Embryonic facial prominence (tissue), 1 donor: ENCODE measurements around the gene DHX35.
"Not testable (repeated sequence)": the region's sequence is repeated elsewhere in the genome, so short reads cannot be mapped to it uniquely, and the experiment has no call there.

Experiments
- DNase-seq: peaks from one replicate; pipeline ENCODE4 v3.0.0-alpha.2; 2016; ENCODE audit errors: extremely low spot score

Gene DHX35

GRCh38 chr20:38979842-38980241, 17.7 kb downstream of the DHX35 start:
- DNase-seq: no peak

DNA sequence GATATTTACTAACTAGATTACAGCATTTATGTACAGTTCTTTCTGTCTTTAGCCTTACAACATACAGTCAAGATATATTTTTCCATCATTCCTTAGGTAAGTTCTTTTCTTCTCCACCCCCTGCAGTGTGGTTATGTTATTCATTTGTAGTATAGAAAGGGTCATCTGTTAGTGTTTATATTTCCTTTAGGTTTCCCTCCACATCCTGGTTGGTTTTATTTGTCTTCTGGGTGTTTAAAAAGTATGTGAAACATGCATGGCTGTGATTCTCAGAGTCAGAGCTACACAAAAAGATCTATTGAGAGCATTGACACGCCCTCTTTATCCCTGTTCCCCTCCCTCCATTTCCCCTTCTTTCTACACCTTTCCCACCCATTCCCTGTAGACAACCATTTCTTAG, 20.1 kb downstream of the DHX35 start:
- DNase-seq: no peak

- no peak for DNase-seq
Measured at GRCh38 chr20:38985060-38985459, 22.9 kb downstream of the DHX35 start.

DNA sequence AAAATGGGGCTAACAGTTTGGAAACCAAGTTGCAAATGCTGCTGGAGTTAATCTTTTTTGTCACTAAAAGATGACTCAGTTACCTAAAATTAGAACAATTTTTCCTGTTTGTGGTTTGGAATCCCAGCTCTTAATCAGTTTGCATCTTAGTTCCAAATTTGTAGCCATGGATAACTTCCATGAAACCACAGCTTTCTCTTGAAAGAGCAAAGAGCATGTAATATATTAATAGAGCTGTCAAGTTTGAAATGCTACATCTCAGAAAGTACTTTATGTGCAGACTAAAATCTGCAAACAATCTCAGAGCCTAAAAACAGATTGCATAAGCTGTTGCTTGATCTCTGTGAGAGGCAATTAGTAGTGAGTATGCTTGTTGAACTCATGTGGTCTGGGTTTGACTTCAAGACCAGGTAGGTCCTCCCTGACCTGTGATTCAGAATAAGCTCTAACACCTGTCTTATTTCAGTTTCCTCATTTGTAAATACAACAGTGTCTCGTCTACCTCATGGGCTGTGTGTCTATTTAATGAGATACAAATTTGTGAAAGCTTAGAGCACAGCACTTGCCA, 23.5 kb downstream of the DHX35 start:
- no peak for DNase-seq

DNA sequence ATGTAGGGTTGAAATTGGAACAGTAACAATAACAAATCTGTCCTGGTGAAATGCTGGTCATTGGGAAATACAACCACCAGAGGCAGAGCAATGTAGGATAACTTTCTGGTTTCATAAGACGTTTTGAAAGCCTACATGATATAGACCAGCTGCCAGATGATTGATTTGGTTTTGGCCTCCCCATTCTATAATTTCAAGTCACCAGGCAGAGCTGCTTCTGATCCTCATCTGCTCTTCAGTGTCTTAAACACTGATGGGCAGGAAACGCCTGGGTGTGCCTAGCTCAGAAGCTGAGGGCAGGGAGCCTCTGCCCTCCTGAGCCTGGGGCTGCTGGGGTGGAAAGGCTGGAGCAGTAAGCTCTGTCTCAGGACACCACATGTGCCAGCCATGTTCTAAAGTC, 24.5 kb downstream of the DHX35 start:
- DNase-seq: no peak

DNA sequence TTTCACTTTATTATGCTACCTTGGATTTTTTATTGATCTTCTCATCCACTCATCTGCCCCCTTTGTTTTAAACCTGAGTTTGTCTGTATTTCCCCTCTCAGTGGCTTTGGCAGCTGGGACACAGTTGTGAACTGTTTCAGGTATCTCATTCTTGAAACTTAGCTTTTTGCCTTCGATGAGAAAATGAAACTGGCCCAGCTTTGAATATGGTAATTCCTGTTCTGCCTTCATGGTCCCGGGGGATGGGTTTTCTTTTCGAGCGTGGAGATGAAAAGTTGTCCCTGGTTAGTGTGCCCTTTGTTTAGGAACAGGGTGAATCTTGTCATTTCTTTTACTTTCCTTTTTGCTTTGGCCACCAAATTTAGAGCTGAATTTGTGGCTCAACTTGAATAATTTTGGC, 25.6 kb downstream of the DHX35 start:
- no peak for DNase-seq

DNA sequence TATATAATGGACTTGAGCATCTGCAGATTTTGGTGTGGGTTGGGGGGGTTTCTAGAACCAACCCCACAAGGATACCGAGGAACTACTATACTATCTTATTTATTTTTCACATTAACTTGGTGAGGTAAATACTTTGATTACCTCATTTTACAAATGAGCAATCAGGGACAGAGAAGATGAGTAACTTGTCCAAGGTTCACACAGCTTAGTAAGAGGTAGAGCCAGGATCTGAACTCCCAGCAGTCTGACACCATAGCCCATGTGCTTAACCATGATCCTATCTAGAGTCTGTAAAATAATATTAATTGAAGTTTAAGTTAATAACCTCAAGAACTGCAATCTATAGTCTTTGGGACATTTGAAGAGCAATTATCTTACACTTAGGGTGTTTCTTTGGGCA, 28.6 kb downstream of the DHX35 start:
- no peak for DNase-seq

DNA sequence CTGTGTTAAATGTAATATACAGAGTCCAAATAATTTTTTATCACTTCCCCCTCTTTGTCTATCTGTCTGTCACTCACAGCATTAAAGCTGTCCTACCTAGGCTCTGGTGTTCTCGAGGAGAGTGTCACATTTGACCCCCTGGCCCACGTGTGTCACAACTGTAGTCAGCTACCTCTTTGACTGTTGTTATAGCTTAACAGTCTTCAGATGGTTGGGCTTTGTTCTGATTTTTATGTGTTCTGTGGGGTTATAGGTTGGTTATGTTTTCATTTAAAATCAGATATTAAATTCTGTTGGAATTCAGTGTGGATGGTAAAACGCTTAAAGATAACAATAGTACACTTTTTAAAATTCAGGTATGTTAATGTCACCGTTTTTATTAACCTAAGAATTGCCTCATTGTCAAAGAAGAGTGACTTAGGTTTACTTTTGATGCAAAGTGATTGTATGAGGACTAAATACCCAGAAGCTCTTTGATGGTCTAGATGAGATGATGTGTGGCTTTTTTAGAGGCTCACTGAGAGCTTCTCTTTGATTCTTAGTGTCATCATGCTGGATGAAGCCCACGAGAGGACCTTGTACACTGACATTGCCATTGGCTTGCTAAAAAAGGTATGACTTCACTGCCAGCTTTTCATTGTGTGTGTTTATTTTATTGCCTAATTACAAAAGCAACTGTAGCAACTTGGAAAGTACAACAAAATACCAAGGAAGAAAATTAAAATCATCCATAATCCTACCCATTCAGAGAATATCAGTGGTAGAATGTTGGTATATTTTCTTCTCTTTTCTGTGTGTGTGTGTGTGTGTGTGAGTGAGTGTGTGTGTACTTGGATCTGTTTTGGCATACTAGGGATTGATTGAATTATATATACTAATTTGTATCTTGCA, 29.9 kb downstream of the DHX35 start:
- no peak for DNase-seq

DNA sequence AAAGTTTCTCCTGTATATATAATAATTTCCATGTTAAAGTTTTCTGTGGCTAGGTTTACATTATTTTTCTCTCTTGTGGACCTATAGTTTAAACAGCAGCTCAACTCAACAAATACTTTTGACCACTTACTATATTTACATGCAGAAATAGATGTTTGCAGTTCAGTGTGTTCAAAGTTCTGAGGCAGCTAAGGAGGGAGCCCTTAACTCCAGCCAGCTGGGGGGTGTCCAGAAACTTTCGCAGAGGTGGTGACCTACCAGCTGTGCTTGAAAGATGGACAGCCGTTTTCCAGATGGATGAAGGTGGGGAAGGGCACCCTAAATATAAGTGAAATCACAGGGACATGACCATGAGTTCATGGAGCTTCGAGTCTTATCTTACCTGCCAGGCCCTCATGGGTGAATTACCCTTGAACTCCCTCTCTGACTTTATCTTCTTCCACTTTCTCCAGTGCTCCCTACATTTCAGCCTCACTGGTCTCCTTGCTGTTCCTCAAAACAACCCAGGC, 33.4 kb downstream of the DHX35 start:
- no peak for DNase-seq

GRCh38 chr20:38996866-38997265, 34.7 kb downstream of the DHX35 start:
- not testable (repeated sequence) for DNase-seq

DNA sequence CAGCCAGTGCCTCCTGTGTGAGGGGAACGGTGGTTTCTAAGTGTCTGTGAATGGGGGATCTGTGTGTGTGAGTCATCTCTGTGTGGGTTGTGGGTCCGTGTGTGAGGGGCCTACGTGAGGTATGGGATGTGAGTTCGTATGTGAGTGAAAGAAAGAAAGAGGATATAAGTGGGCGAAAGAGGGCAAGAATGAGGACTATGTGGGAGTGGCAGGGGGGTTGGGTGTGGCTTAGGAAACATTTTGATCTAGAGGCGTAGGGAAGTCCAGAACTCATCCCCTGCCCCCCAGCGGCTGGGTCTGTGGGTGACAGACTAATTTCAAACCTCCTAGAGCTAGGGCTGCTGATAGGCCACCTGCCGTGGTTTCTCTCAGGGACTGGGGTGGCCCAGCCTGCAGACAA, 35.5 kb downstream of the DHX35 start:
- DNase-seq: no peak

GRCh38 chr20:38999217-38999616, 37.1 kb downstream of the DHX35 start:
- no peak for DNase-seq

DNA sequence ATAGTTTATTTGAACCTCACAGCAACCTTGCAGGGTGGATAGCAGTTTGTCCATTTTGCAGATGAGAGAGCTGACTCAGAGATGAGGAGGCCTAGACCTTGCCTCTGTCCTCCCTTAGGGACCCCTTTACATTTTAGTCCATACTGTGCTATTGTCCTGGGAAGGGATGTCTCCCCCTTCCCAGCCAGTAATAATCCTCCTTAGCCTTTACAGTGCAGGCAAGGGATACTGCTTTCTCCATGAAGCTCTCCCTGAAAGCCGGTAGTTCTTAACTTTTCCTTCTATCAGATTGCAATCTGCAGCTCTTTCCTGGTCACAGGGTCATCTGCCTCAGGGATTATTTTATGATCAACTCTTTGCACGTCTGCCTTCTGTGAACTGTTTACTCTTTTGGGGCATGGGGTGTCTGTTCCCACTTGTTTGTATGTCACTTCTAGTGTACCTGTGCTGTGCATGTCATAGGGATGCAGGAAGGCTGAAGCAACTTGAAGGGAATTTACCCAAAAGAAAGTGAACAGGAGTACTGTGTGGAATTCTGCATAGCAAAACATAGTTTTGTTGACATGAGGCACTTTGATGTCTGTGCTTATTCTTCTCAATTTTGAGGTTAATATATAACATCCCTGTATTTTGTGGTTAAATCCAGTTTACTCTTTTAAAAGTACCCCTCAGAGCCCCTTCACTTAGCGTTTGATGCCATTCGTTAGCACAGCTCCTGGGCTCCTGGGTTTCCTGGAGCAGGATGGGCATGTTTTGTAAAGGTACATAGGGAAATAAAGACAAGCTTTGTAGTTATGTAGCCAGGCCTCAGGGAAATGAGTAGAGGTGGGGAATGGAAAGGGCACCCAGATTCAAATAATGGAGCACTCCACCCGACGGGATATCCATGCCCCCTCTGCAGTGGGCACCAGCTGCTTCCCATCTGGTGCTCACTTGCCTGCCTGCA, 38.1 kb downstream of the DHX35 start:
- no peak for DNase-seq

DNA sequence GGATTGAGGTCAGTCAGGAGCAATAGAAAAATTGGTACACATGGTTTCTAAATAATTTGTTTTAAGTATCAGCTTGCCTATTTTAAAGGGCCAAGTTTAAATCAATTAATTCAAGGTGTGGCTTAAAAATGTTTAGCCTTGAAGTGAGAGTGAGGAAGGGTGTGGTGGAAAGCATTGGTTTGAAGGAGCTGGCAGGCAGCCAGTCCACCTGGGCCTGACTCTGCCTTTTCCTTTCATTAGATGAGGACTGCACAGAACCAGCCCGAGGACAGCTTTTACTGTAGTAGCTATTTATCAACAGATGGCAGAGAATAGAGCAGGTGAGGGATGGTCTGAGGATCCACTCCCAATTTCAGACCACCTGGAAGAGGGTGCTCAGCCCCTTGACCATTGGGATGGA, 42.4 kb downstream of the DHX35 start:
- DNase-seq: no peak

GRCh38 chr20:39009348-39009747, 47.2 kb downstream of the DHX35 start:
- DNase-seq: no peak

DNA sequence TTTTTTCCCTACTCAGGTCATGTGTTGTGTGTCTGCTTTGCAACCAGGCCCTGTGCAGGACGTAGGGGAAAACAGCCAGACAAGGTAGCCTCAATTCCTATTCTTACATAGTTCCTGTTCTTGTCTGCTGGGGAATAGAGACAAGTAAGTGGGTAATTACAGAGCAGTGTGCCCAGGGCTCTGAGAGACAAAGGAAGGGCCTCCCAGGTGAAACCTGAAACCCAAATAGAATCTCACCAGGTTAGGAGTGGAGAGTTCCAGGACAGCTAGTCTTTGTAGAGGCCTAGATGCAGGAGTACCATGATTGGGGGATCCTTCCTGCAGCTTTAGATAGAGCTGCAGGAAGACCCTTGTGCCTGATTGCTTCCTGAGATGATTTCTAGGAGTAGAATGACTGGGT, 48.4 kb downstream of the DHX35 start:
- DNase-seq: no peak

- DNase-seq: no peak
Measured at GRCh38 chr20:39013662-39014109, 51.5 kb downstream of the DHX35 start.

DNA sequence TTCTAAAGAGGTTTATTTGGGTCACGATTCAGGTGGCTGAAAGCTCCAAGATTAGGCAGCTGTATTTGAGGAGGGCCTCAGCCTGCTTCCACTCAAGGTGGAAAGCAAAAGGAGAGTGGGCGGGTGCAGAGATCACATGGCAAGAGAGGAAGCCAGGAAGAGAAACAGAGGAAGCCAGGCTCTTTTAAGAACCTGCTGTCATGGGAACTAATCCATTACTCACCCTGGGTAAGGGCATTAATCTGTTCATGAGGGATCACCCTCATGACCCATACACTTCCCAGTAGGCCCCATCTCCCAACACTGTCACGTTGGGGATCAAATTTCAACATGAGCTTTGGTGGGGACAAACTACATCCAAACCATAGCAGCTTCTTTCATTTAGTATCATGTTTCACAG, 53.9 kb downstream of the DHX35 start:
- no peak for DNase-seq

GRCh38 chr20:39016506-39016905, 54.4 kb downstream of the DHX35 start:
- DNase-seq: no peak

GRCh38 chr20:39019027-39019426, 56.9 kb downstream of the DHX35 start:
- DNase-seq: no peak

GRCh38 chr20:39019805-39020325, 57.7 kb downstream of the DHX35 start:
- no peak for DNase-seq

DNA sequence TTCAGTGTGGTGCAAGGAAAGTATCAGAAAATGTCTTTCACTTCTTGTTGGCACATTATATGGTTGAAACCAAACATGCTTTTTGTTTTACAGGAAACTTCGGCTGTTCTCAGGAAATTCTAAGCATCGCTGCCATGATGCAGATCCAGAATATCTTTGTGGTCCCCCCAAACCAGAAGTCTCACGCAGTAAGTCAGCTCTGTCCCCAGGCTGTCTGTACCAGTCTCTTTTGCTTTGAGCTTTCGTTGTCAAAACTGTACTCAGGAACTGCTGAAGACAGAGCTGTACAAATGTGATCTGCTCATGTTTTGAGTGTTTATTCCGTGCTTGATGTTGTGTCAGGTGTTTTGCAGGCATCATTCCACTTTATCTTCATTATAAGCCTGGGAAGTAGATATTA, 59.6 kb downstream of the DHX35 start:
- no peak for DNase-seq
